HepG2 (cell line): ENCODE data around the gene ZC3H8. TPM values are rescaled to one million over a fixed set of nuclear protein-coding genes. Genes with fewer than 3 reads are reported as not detected.
A peak's percentile ranks its signal among the peaks of the same experiment; 100 is the strongest.

Experiments
- FOXP4 ChIP-seq: sonication (generic); formaldehyde crosslinking; IDR thresholded peaks from 2 replicates; pipeline ENCODE4 v1.4.0; 2020; ENCODE audit warnings: missing genetic modification reagents
- HNF4A ChIP-seq: sonication (generic); formaldehyde crosslinking; IDR thresholded peaks from 2 replicates; pipeline ENCODE4 v1.4.0; 2020; ENCODE audit warnings: missing genetic modification reagents
- MAX ChIP-seq: IDR thresholded peaks from 2 replicates; pipeline ENCODE4 v1.6.1; 2012; ENCODE audit warnings: inconsistent platforms
- NCOA5 ChIP-seq: sonication (generic); formaldehyde crosslinking; IDR thresholded peaks from 2 replicates; pipeline ENCODE4 v1.4.0; 2020; ENCODE audit warnings: missing genetic modification reagents
- NFAT5 ChIP-seq: sonication (generic); formaldehyde crosslinking; IDR thresholded peaks from 2 replicates; pipeline ENCODE4 v1.4.0; 2020; ENCODE audit warnings: missing genetic modification reagents
- NFIC ChIP-seq: IDR thresholded peaks from 2 replicates; pipeline ENCODE4 v1.6.1; 2012; ENCODE audit warnings: mild to moderate bottlenecking, low read length, inconsistent platforms
- PBX2 ChIP-seq: IDR thresholded peaks from 2 replicates; pipeline ENCODE4 v1.6.1; 2016; ENCODE audit warnings: control low read depth
- PHB2 ChIP-seq: fragments of 450-650 bp; IDR thresholded peaks from 2 replicates; pipeline ENCODE4 v1.6.1; 2018; ENCODE audit not compliant: partially characterized antibody
- SALL1 ChIP-seq: sonication (generic); formaldehyde crosslinking; IDR thresholded peaks from 2 replicates; pipeline ENCODE4 v1.8.0; 2022; ENCODE audit warnings: mild to moderate bottlenecking, missing genetic modification reagents
- STAT6 ChIP-seq: sonication (generic); formaldehyde crosslinking; IDR thresholded peaks from 2 replicates; pipeline ENCODE4 v1.4.0; 2020; ENCODE audit warnings: missing genetic modification reagents, mild to moderate bottlenecking, borderline replicate concordance
- TBL1XR1 ChIP-seq: fragments of 150-350 bp; IDR thresholded peaks from 2 replicates; pipeline ENCODE4 v1.6.1; 2014; ENCODE audit warnings: borderline replicate concordance, low read length; ENCODE audit not compliant: partially characterized antibody
- TCF7 ChIP-seq: sonication (generic); IDR thresholded peaks from 2 replicates; pipeline ENCODE4 v1.6.1; 2016; ENCODE audit warnings: antibody characterized with exemption, low read depth
- ZBTB1 ChIP-seq: sonication (generic); formaldehyde crosslinking; IDR thresholded peaks from 2 replicates; pipeline ENCODE4 v1.4.0; 2020; ENCODE audit warnings: missing genetic modification reagents, borderline replicate concordance
- ZBTB38 ChIP-seq: sonication (generic); formaldehyde crosslinking; IDR thresholded peaks from 2 replicates; pipeline ENCODE4 v1.5.1; 2020; ENCODE audit warnings: mild to moderate bottlenecking, missing genetic modification reagents
- ZEB1 ChIP-seq: IDR thresholded peaks from 2 replicates; pipeline ENCODE4 v1.6.1; 2012; ENCODE audit warnings: mild to moderate bottlenecking, low read depth, inconsistent platforms; ENCODE audit not compliant: insufficient replicate concordance
- ZNF3 ChIP-seq: IDR thresholded peaks from 2 replicates; pipeline ENCODE4 v1.7.0; 2017; ENCODE audit warnings: inconsistent platforms
- ZNF563 ChIP-seq: sonication (generic); formaldehyde crosslinking; IDR thresholded peaks from 2 replicates; pipeline ENCODE4 v1.8.0; 2022; ENCODE audit warnings: mild to moderate bottlenecking, moderate library complexity, missing genetic modification reagents
- ZNF580 ChIP-seq: IDR thresholded peaks from 2 replicates; pipeline ENCODE4 v1.6.1; 2016; ENCODE audit warnings: low read depth, borderline replicate concordance
- polyA plus RNA-seq, 8 experiments: library from polyadenylated mRNA; depleted of rRNA in 3 of 8; stranded (reverse) in 7 of 8; unstranded in 1 of 8; fragments of >200 nt; fragmentation: Illumina TruSeq in 4 of 8; extraction: Trizol in 4 of 8; gene quantifications; 2 replicates each; pipeline versions ENCODE4 v1.2.1 to v1.2.3, GENCODE V29; 2011 to 2016; ENCODE audit warnings: low read depth in 4 of 8, missing spikeins in 1 of 8, mixed read lengths in 1 of 8; ENCODE audit not compliant: insufficient read depth in 1 of 8
- total RNA-seq, 5 experiments: library from RNA; depleted of rRNA; stranded (reverse); fragments of >200 nt; fragmentation: Illumina TruSeq; extraction: Trizol; gene quantifications; 2 replicates each; pipeline ENCODE4 v1.2.3, GENCODE V29; 2016; ENCODE audit warnings: low read depth in 1 of 5

The ZC3H8 gene
- total and polyA plus RNA-seq, 2 of the 13 experiments (the other 11 are each of a cell fraction or from before 2014, with no cell fraction given) = 4.5 to 17.0 TPM

- TF ChIP-seq ZNF580 (CRISPR knock-in tag) = peak; percentile 96
- TF ChIP-seq HNF4A (CRISPR knock-in tag) = peak; percentile 78
- TF ChIP-seq TCF7 = no peak
- peak; percentile 87 for TF ChIP-seq MAX
- no peak for TF ChIP-seq PHB2
- peak; percentile 67 for TF ChIP-seq ZEB1
- peak; percentile 92 for TF ChIP-seq ZBTB38 (CRISPR knock-in tag)
- 0 out of 2 replicates have a peak, but pooled peaks have one; percentile 47 for TF ChIP-seq ZNF3 (CRISPR knock-in tag)
- peak; percentile 73 for TF ChIP-seq FOXP4 (CRISPR knock-in tag)
- peak; percentile 97 for TF ChIP-seq SALL1 (CRISPR knock-in tag)
- peak; percentile 66; the same call in 1 of the 2 replicates for TF ChIP-seq NFIC
- peak; percentile 74 for TF ChIP-seq NFAT5 (CRISPR knock-in tag)
- TF ChIP-seq STAT6 (CRISPR knock-in tag) = peak; percentile 64; the same call in 1 of the 2 replicates
- TF ChIP-seq ZNF563 (CRISPR knock-in tag) = peak; percentile 94
- TF ChIP-seq NCOA5 (CRISPR knock-in tag) = 0 out of 2 replicates have a peak, but pooled peaks have one; percentile 82
- TF ChIP-seq TBL1XR1 = peak; percentile 51
- peak; percentile 100 for TF ChIP-seq PBX2 (CRISPR knock-in tag)
- TF ChIP-seq ZBTB1 (CRISPR knock-in tag) = peak; percentile 89; the same call in 1 of the 2 replicates
Measured at GRCh38 chr2:112275311-112275886, 20.6 kb upstream of the ZC3H8 start, which contains the start of gene ZC3H6 (continued).
